KMS-11 (cell line): Measurements from ENCODE around the gene UBR2.
"Not testable (repeated sequence)": the region's sequence is repeated elsewhere in the genome, so short reads cannot be mapped to it uniquely, and the experiment has no call there.

ENCODE experiments used
- H2AFZ ChIP-seq: fragments of 200-600 bp; sonication (generic); 2 replicates; pipeline ENCODE4 v1.6.1; 2016; ENCODE audit warnings: antibody characterized with exemption, mixed run types, low read depth
- H3K27ac ChIP-seq: fragments of 200-600 bp; sonication (generic); 2 replicates; pipeline ENCODE4 v1.6.1; 2016; ENCODE audit warnings: mild to moderate bottlenecking, mixed run types
- H3K27me3 ChIP-seq: fragments of 200-600 bp; sonication (generic); 2 replicates; pipeline ENCODE4 v1.6.1; 2017; ENCODE audit warnings: mild to moderate bottlenecking, low read depth, mixed run types, moderate library complexity; ENCODE audit not compliant: insufficient read depth
- H3K36me3 ChIP-seq: fragments of 200-600 bp; sonication (generic); 2 replicates; pipeline ENCODE4 v1.6.1; 2017; ENCODE audit warnings: mild to moderate bottlenecking, mixed run types; ENCODE audit not compliant: insufficient read depth
- H3K4me1 ChIP-seq: fragments of 200-600 bp; sonication (generic); 2 replicates; pipeline ENCODE4 v1.6.1; 2016; ENCODE audit warnings: mild to moderate bottlenecking, low read depth, mixed run types; ENCODE audit not compliant: poor library complexity, severe bottlenecking
- H3K4me2 ChIP-seq: fragments of 200-600 bp; sonication (generic); 2 replicates; pipeline ENCODE4 v1.7.0; 2016; ENCODE audit warnings: mild to moderate bottlenecking, mixed run types
- H3K4me3 ChIP-seq: fragments of 200-600 bp; sonication (generic); IDR thresholded peaks from 2 replicates; pipeline ENCODE4 v1.6.1; 2017; ENCODE audit warnings: low read depth, low read length, mixed read lengths; ENCODE audit not compliant: insufficient read depth
- H3K79me2 ChIP-seq: fragments of 200-600 bp; sonication (generic); 2 replicates; pipeline ENCODE4 v1.6.1; 2016; ENCODE audit warnings: low read depth, mixed run types; ENCODE audit not compliant: insufficient read depth
- H3K9ac ChIP-seq: fragments of 200-600 bp; sonication (generic); 2 replicates; pipeline ENCODE4 v1.6.1; 2016; ENCODE audit warnings: mild to moderate bottlenecking, mixed run types
- H4K20me1 ChIP-seq: fragments of 200-600 bp; sonication (generic); 2 replicates; pipeline ENCODE4 v1.6.1; 2016; ENCODE audit warnings: mild to moderate bottlenecking, mixed run types; ENCODE audit not compliant: insufficient read depth
- CTCF ChIP-seq: fragments of 200-600 bp; sonication (generic); conservative IDR thresholded peaks from 2 replicates; pipeline ENCODE4 v1.6.1; 2017; ENCODE audit warnings: low read depth, mild to moderate bottlenecking, antibody characterized with exemption, low read length, moderate library complexity, mixed read lengths

Gene UBR2

DNA sequence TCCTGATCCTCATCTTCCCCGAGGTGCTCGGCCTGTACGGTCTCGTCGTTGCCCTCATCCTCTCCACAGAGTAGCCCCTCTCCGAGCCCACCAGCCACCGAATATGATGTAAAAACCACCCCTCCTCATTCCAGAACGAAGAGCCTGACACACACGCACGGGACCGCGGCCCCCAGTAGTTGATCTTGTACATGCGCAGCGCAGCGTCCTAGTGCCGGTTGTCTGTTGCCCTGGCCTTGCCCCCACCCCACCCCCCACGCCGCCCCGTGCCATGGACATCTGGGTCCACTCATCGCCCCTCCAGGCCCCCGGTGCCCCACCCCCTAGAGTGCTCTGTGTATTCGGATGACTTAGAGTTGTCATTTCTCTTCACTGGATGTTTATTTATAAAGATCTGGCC lies 163.8 kb downstream of the UBR2 start:
- Histone ChIP-seq H2AFZ (no peak overlapping the region), H3K4me2 (no peak overlapping the region), H3K27ac (no peak overlapping the region), H3K4me1 (peaks cover 8% of the 10 kb centered on the region), H3K36me3 (no peaks in the 10 kb centered on the region), H3K4me3 (no peak overlapping the region), H3K9ac (no peak overlapping the region), H3K79me2 (no peaks in the 10 kb centered on the region), H3K27me3 (no peaks in the 10 kb centered on the region), H4K20me1 (no peaks in the 10 kb centered on the region)
- TF ChIP-seq CTCF, result no peak

DNA sequence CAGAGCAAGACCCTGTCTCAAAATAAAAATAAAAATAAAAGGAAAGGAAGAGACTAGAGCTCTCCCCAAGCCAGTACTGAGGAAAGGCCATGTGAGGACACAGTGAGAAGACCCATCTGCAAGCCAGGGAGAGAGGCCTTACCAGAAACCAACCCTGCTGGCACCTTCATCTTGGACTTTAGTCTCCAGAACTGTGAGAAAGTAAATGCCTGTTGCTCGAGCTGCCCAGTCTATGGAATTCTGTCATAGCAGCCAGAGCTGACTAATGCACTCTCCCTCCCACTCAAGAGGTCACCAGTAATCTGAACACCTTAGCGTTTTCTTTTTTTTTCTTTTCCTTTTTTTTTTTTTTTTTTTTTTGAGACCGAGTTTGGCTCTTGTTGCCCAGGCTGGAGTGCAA lies 165.9 kb downstream of the UBR2 start:
- TF ChIP-seq CTCF, result no peak
- Histone ChIP-seq H4K20me1 (no peaks in the 10 kb centered on the region), H2AFZ (no peak overlapping the region), H3K4me3 (no peak overlapping the region), H3K36me3 (no peaks in the 10 kb centered on the region), H3K4me1 (peaks cover 8% of the 10 kb centered on the region), H3K27me3 (no peaks in the 10 kb centered on the region), H3K4me2 (no peak overlapping the region), H3K27ac (no peak overlapping the region), H3K79me2 (no peaks in the 10 kb centered on the region), H3K9ac (no peak overlapping the region)

- not testable (repeated sequence) for H3K79me2 ChIP-seq, H4K20me1 ChIP-seq, H2AFZ ChIP-seq, H3K9ac ChIP-seq, H3K4me2 ChIP-seq, H3K4me3 ChIP-seq, H3K4me1 ChIP-seq, H3K27ac ChIP-seq, H3K36me3 ChIP-seq, H3K27me3 ChIP-seq
Observed at GRCh38 chr6:42733867-42734481, 170.1 kb downstream of the UBR2 start.

DNA sequence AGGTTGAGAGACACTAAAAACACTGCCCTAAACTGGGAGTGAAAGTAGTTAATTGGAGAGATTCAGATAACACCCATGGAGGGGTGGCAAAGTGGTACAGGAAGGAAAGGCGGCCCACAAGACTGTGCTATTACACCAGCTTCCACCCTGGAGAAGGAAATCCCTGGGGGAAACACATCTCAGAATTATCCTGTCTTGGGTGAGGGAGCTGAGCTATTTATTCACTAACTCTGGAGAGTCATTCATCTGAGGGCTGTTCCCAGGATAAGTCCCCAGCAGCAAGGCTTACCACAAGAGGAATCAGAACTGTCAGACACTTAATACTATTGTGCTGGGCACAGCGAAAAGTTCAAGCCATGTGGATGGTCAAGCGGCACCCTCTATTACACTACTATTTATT lies 172.1 kb downstream of the UBR2 start:
- no peaks in the 10 kb centered on the region for H3K27me3 ChIP-seq
- no peak for TF ChIP-seq CTCF
- no peak overlapping the region for H3K4me2 ChIP-seq
- H4K20me1 ChIP-seq, result no peaks in the 10 kb centered on the region
- no peak overlapping the region for H2AFZ ChIP-seq
- no peak overlapping the region for H3K4me3 ChIP-seq
- no peak overlapping the region for H3K9ac ChIP-seq
- H3K79me2 ChIP-seq, result no peaks in the 10 kb centered on the region
- no peak overlapping the region for H3K27ac ChIP-seq
- H3K4me1 ChIP-seq, result no peaks in the 10 kb centered on the region
- H3K36me3 ChIP-seq, result no peaks in the 10 kb centered on the region

DNA sequence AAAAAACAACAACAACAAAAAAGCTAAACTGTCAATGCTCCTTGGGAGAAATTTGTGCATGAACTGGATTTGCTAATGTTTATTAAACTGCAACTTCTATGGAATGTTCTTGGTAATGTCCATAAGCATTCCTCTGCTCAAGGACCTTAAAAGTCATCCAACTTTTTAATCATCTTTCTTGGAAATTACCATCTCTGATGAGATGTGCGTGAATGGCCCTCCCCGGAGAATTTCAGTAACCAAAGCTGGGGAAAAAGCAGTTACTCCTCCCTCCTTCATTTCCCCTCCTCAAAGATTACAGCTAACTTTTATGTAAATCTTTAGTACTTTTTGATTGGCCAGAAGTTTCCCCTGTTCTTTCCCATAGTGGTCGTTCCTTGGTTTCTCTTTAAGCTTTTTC lies 176.9 kb downstream of the UBR2 start:
- Histone ChIP-seq H3K27ac (no peak overlapping the region), H4K20me1 (peaks cover 7% of the 10 kb centered on the region; the same call in 1 of the 2 replicates), H3K9ac (no peak overlapping the region), H2AFZ (no peak overlapping the region), H3K79me2 (peaks cover 20% of the 10 kb centered on the region), H3K4me1 (peaks cover 9% of the 10 kb centered on the region), H3K27me3 (no peaks in the 10 kb centered on the region), H3K36me3 (no peaks in the 10 kb centered on the region), H3K4me3 (no peak overlapping the region), H3K4me2 (no peak overlapping the region)
- TF ChIP-seq CTCF, result no peak
